HUES48 (cell line): ENCODE data around the gene ABCE1.
"Not testable (repeated sequence)": the region's sequence is repeated elsewhere in the genome, so short reads cannot be mapped to it uniquely, and the experiment has no call there.

Experiments
- H3K27ac ChIP-seq: one replicate; pipeline ENCODE4 v1.7.0; 2013; ENCODE audit warnings: low read depth, low read length, inconsistent platforms
- H3K27me3 ChIP-seq: 2 replicates; pipeline ENCODE4 v1.6.1; 2013; ENCODE audit warnings: mild to moderate bottlenecking, low read length; ENCODE audit not compliant: control insufficient read depth, insufficient read depth
- H3K36me3 ChIP-seq: 2 replicates; pipeline ENCODE4 v1.6.1; 2013; ENCODE audit warnings: low read length; ENCODE audit not compliant: control insufficient read depth, insufficient read depth
- H3K4me1 ChIP-seq: 2 replicates; pipeline ENCODE4 v1.6.1; 2013; ENCODE audit warnings: mild to moderate bottlenecking, low read length; ENCODE audit not compliant: control insufficient read depth, insufficient read depth
- H3K4me3 ChIP-seq: 2 replicates; pipeline ENCODE4 v1.5.1; 2013; ENCODE audit warnings: mild to moderate bottlenecking, low read depth, low read length
- H3K9ac ChIP-seq: 2 replicates; pipeline ENCODE4 v1.6.1; 2013; ENCODE audit warnings: mild to moderate bottlenecking, low read depth, low read length, moderate library complexity
- H3K9me3 ChIP-seq: 2 replicates; pipeline ENCODE4 v1.6.1; 2013; ENCODE audit warnings: low read length; ENCODE audit not compliant: control insufficient read depth, insufficient read depth

Gene ABCE1

GRCh38 chr4:145103496-145103895 is 5.4 kb downstream of the ABCE1 start:
- Histone ChIP-seq H3K27ac (no peak overlapping the region), H3K9ac (no peak overlapping the region), H3K4me3 (no peak overlapping the region), H3K27me3 (no peaks in the 10 kb centered on the region), H3K4me1 (0 out of 2 replicates have a peak, but pooled peaks cover 9% of the 10 kb centered on the region), H3K36me3 (peaks cover 45% of the 10 kb centered on the region), H3K9me3 (no peaks in the 10 kb centered on the region)

GRCh38 chr4:145107126-145107525 is 9.0 kb downstream of the ABCE1 start:
- no peaks in the 10 kb centered on the region for H3K4me1 ChIP-seq
- H3K27ac ChIP-seq = no peak overlapping the region

GRCh38 chr4:145108128-145108527 is 10.0 kb downstream of the ABCE1 start:
- Histone ChIP-seq H3K36me3 (peaks cover 90% of the 10 kb centered on the region), H3K9me3 (no peaks in the 10 kb centered on the region), H3K27me3 (no peaks in the 10 kb centered on the region), H3K4me1 (no peaks in the 10 kb centered on the region), H3K27ac (no peak overlapping the region), H3K4me3 (no peak overlapping the region), H3K9ac (no peak overlapping the region)

More at GRCh38 chr4:145107126-145107525, 9.0 kb downstream of the ABCE1 start:
- no peaks in the 10 kb centered on the region for H3K9me3 ChIP-seq
- H3K4me3 ChIP-seq = no peak overlapping the region
- H3K27me3 ChIP-seq = no peaks in the 10 kb centered on the region
- no peak overlapping the region for H3K9ac ChIP-seq
- peaks cover 80% of the 10 kb centered on the region for H3K36me3 ChIP-seq

GRCh38 chr4:145125396-145125795 is 27.3 kb downstream of the ABCE1 start:
- no peaks in the 10 kb centered on the region for H3K27me3 ChIP-seq
- H3K36me3 ChIP-seq = peaks cover 98% of the 10 kb centered on the region
- no peaks in the 10 kb centered on the region for H3K4me1 ChIP-seq

GRCh38 chr4:145130130-145130529 is 32.0 kb downstream of the ABCE1 start:
- no peak overlapping the region for H3K27ac ChIP-seq

More at GRCh38 chr4:145125396-145125795, 27.3 kb downstream of the ABCE1 start:
- Histone ChIP-seq H3K9me3 (no peaks in the 10 kb centered on the region), H3K4me3 (no peak overlapping the region), H3K9ac (no peak overlapping the region), H3K27ac (no peak overlapping the region)

GRCh38 chr4:145130788-145131399 is 32.8 kb downstream of the ABCE1 start:
- Histone ChIP-seq H3K9me3 (no peaks in the 10 kb centered on the region), H3K9ac (no peak overlapping the region), H3K4me1 (no peaks in the 10 kb centered on the region), H3K4me3 (no peak overlapping the region), H3K27ac (peak overlapping the region; percentile 16), H3K36me3 (peaks cover 45% of the 10 kb centered on the region), H3K27me3 (no peaks in the 10 kb centered on the region)

More at GRCh38 chr4:145130130-145130529, 32.0 kb downstream of the ABCE1 start:
- no peaks in the 10 kb centered on the region for H3K4me1 ChIP-seq
- H3K4me3 ChIP-seq = no peak overlapping the region
- H3K36me3 ChIP-seq = peaks cover 53% of the 10 kb centered on the region
- H3K9ac ChIP-seq = no peak overlapping the region
- no peaks in the 10 kb centered on the region for H3K27me3 ChIP-seq
- no peaks in the 10 kb centered on the region for H3K9me3 ChIP-seq

GRCh38 chr4:145131848-145132247 is 33.7 kb downstream of the ABCE1 start:
- Histone ChIP-seq H3K4me3 (no peak overlapping the region), H3K9me3 (no peaks in the 10 kb centered on the region), H3K36me3 (peaks cover 39% of the 10 kb centered on the region), H3K27me3 (no peaks in the 10 kb centered on the region), H3K27ac (no peak overlapping the region), H3K9ac (no peak overlapping the region), H3K4me1 (no peaks in the 10 kb centered on the region)

GRCh38 chr4:145132511-145133098 is 34.5 kb downstream of the ABCE1 start:
- Histone ChIP-seq H3K4me3 (no peak overlapping the region), H3K9me3 (no peaks in the 10 kb centered on the region), H3K36me3 (peaks cover 39% of the 10 kb centered on the region), H3K4me1 (no peaks in the 10 kb centered on the region), H3K27ac (no peak overlapping the region), H3K9ac (no peak overlapping the region), H3K27me3 (no peaks in the 10 kb centered on the region)

GRCh38 chr4:145136219-145136618 is 38.1 kb downstream of the ABCE1 start:
- not testable (repeated sequence) for H3K27ac ChIP-seq, H3K9me3 ChIP-seq, H3K27me3 ChIP-seq, H3K4me1 ChIP-seq, H3K4me3 ChIP-seq, H3K9ac ChIP-seq
- peaks cover 46% of the 10 kb centered on the region for H3K36me3 ChIP-seq

- Histone ChIP-seq H3K9ac (no peak overlapping the region), H3K4me1 (no peaks in the 10 kb centered on the region), H3K9me3 (no peaks in the 10 kb centered on the region), H3K27me3 (no peaks in the 10 kb centered on the region), H3K4me3 (no peak overlapping the region), H3K27ac (no peak overlapping the region), H3K36me3 (peaks cover 98% of the 10 kb centered on the region)
Measured at GRCh38 chr4:145148980-145149379, 50.9 kb downstream of the ABCE1 start.

GRCh38 chr4:145153181-145153903 is 55.2 kb downstream of the ABCE1 start:
- Histone ChIP-seq H3K4me1 (no peaks in the 10 kb centered on the region), H3K27ac (no peak overlapping the region), H3K36me3 (peaks cover 80% of the 10 kb centered on the region), H3K9ac (no peak overlapping the region), H3K27me3 (no peaks in the 10 kb centered on the region), H3K9me3 (no peaks in the 10 kb centered on the region), H3K4me3 (no peak overlapping the region)
